ENCODE data around the gene GLT1D1.
"Not testable (repeated sequence)": the region's sequence is repeated elsewhere in the genome, so short reads cannot be mapped to it uniquely, and the experiment has no call there.

GLT1D1 gene

DNA sequence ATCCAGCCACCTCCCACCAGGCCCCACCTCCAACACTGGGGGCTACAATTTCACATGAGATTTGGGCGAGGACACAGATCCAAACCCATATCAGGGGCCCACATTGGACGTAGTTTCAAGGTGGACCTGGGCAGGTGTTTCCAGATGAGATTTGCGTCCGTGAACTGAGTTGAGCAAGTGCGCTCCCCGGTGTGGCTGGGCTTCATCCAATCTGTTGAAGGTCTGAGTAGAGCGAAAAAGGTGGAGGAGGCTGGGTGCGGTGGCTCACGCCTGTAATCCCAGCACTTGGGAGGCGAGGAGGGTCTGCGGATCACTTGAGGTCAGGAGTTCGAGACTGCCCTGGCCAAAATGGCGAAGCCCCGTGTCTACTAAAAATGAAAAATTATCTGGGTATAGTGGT is 4.9 kb upstream of the GLT1D1 start:
- Histone ChIP-seq H2AFZ (no peak overlapping the region), H3K9me3 (ENCODE audit: control insufficient read depth, low read length) (no peaks in the 10 kb centered on the region), H3K27me3 (ENCODE audit: control insufficient read depth, insufficient read depth, low read length) (no peaks in the 10 kb centered on the region), H3K4me2 (ENCODE audit: low read length) (no peak overlapping the region), H3K79me2 (no peaks in the 10 kb centered on the region), H3K9ac (no peak overlapping the region), H3K4me1 (no peaks in the 10 kb centered on the region), H3K4me3 (ENCODE audit: low read depth, low read length) (no peak overlapping the region), H3K27ac (no peak overlapping the region), H3K36me3 (ENCODE audit: control insufficient read depth, insufficient read depth, low read length) (no peaks in the 10 kb centered on the region)
- TF ChIP-seq, protein P1, sequence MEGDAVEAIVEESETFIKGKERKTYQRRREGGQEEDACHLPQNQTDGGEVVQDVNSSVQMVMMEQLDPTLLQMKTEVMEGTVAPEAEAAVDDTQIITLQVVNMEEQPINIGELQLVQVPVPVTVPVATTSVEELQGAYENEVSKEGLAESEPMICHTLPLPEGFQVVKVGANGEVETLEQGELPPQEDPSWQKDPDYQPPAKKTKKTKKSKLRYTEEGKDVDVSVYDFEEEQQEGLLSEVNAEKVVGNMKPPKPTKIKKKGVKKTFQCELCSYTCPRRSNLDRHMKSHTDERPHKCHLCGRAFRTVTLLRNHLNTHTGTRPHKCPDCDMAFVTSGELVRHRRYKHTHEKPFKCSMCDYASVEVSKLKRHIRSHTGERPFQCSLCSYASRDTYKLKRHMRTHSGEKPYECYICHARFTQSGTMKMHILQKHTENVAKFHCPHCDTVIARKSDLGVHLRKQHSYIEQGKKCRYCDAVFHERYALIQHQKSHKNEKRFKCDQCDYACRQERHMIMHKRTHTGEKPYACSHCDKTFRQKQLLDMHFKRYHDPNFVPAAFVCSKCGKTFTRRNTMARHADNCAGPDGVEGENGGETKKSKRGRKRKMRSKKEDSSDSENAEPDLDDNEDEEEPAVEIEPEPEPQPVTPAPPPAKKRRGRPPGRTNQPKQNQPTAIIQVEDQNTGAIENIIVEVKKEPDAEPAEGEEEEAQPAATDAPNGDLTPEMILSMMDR (IDR thresholded peaks at IDR 0.05): no peak

DNA sequence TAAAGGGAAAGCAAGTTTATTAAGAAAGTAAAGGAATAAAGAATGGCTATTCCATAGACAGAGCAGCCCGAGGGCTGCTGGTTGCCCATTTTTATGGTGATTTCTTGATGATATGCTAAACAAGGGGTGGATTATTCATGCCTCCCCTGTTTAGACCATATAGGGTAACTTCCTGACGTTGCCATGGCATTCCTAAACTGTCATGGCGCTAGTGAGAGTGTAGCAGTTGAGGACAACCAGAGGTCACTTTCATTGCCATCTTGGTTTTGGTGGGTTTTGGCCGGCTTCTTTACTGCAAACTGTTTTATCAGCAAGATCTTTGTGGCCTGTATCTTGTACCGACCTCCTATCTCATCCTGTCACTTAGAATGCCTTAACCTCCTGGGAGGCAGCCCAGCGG is 3.5 kb upstream of the GLT1D1 start:
- not testable (repeated sequence) for H3K4me2 ChIP-seq (ENCODE audit: low read length); H3K27me3 ChIP-seq (ENCODE audit: control insufficient read depth, insufficient read depth, low read length); H3K9me3 ChIP-seq (ENCODE audit: control insufficient read depth, low read length); H3K27ac ChIP-seq; H3K4me1 ChIP-seq; H3K36me3 ChIP-seq (ENCODE audit: control insufficient read depth, insufficient read depth, low read length); H3K4me3 ChIP-seq (ENCODE audit: low read depth, low read length); H3K79me2 ChIP-seq; H2AFZ ChIP-seq; H3K9ac ChIP-seq

DNA sequence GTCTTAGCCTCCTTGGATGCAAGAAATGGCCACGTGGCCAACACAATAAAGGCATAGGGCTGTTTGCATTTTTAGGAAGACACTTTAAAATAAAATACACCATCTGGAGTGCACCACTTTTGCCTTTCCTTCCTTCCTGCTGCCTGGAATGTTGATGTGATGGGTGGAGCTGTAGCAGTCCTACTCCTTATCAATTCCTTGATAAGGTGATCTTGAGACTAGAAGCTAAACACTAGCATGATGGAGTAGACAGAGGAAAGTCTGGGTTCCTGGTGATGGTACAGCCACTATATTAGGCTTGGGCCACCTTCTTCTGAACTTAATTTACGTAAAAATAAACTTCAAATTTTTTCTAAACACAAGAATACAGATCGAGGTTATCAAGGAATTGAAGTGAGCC is 2.9 kb upstream of the GLT1D1 start:
- Histone ChIP-seq H3K27me3 (ENCODE audit: control insufficient read depth, insufficient read depth, low read length) (no peaks in the 10 kb centered on the region), H2AFZ (no peak overlapping the region), H3K4me2 (ENCODE audit: low read length) (no peak overlapping the region), H3K79me2 (no peaks in the 10 kb centered on the region), H3K4me1 (no peaks in the 10 kb centered on the region), H3K4me3 (ENCODE audit: low read depth, low read length) (no peak overlapping the region), H3K9me3 (ENCODE audit: control insufficient read depth, low read length) (no peaks in the 10 kb centered on the region), H3K27ac (no peak overlapping the region), H3K36me3 (ENCODE audit: control insufficient read depth, insufficient read depth, low read length) (no peaks in the 10 kb centered on the region), H3K9ac (no peak overlapping the region)
- TF ChIP-seq, protein P1 (IDR thresholded peaks at IDR 0.05): no peak

GRCh38 chr12:128851429-128851828 is 1.8 kb upstream of the GLT1D1 start:
- H3K4me1 ChIP-seq; H3K9ac ChIP-seq; H3K36me3 ChIP-seq (ENCODE audit: control insufficient read depth, insufficient read depth, low read length); H3K4me3 ChIP-seq (ENCODE audit: low read depth, low read length); H3K27me3 ChIP-seq (ENCODE audit: control insufficient read depth, insufficient read depth, low read length); H3K9me3 ChIP-seq (ENCODE audit: control insufficient read depth, low read length); H3K4me2 ChIP-seq (ENCODE audit: low read length); H3K79me2 ChIP-seq; H2AFZ ChIP-seq; H3K27ac ChIP-seq: not testable (repeated sequence)

DNA sequence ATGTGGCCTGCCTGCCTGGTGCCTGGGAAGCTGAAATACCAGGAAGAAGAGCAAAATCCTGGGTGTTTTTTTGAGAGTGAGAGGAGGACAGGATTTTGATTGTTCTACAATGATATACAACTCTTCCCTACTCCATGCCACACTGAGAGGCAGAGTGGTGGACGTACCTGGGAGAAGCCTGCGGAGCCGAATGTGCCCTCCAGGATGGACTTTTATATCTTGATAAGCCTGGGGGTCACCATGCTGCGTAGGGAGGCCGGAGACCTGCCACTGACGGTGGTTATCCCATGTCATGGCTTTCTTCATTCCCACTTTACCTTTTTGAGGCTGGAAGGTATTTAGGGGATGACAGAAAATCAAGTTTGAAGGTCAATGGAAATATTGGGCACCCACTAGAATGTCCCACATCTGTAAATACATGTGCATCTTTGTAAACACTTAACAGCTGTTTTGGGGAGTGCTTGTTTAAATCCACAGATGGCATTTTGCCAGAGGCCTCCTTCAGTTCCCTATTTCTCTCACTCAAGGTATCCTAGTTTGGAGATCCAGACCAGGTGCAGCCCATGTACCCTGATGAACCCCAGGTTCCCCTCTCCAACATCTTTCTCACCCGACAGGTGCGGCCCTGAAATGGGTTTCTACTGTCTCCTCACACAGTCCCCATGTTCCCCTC is 1.1 kb upstream of the GLT1D1 start:
- no peaks in the 10 kb centered on the region for H3K4me1 ChIP-seq
- no peak overlapping the region for H3K4me3 ChIP-seq (ENCODE audit: low read depth, low read length)
- no peaks in the 10 kb centered on the region for H3K27me3 ChIP-seq (ENCODE audit: control insufficient read depth, insufficient read depth, low read length)
- TF ChIP-seq, protein P1 (IDR thresholded peaks at IDR 0.05): no peak
- H3K9ac ChIP-seq: no peak overlapping the region
- no peak overlapping the region for H3K4me2 ChIP-seq (ENCODE audit: low read length)
- no peak overlapping the region for H3K27ac ChIP-seq
- no peaks in the 10 kb centered on the region for H3K36me3 ChIP-seq (ENCODE audit: control insufficient read depth, insufficient read depth, low read length)
- H3K9me3 ChIP-seq (ENCODE audit: control insufficient read depth, low read length): no peaks in the 10 kb centered on the region
- H2AFZ ChIP-seq: no peak overlapping the region
- no peaks in the 10 kb centered on the region for H3K79me2 ChIP-seq

All from parathyroid adenoma (tissue), 2 donors.